Fibroblast of lung (primary cell): ENCODE measurements around the gene ERRFI1. TPM values are rescaled to one million over a fixed set of nuclear protein-coding genes. Genes with fewer than 3 reads are reported as not detected.

Source experiments
- DNase-seq, 2 donors: peaks; one replicate each; pipeline versions ENCODE4 v3.0.0 to v3.0.0-alpha.2; 2010; ENCODE audit warnings: low read depth in 2 of 2
- H2AFZ ChIP-seq: 2 replicates; pipeline ENCODE4 v1.5.1; 2012; ENCODE audit warnings: low read length, control low read depth, inconsistent platforms
- H3K27ac ChIP-seq: 2 replicates; pipeline ENCODE4 v1.5.1; 2011; ENCODE audit warnings: low read length, control low read depth; ENCODE audit not compliant: insufficient read depth
- H3K27me3 ChIP-seq: 2 replicates; pipeline ENCODE4 v1.5.1; 2011; ENCODE audit warnings: mild to moderate bottlenecking, low read length; ENCODE audit not compliant: control insufficient read depth, insufficient read depth
- H3K36me3 ChIP-seq: 2 replicates; pipeline ENCODE4 v1.5.1; 2011; ENCODE audit warnings: low read length; ENCODE audit not compliant: control insufficient read depth, insufficient read depth
- H3K4me1 ChIP-seq: 2 replicates; pipeline ENCODE4 v1.5.1; 2011; ENCODE audit warnings: low read length; ENCODE audit not compliant: control insufficient read depth, insufficient read depth; ENCODE audit errors: extremely low read depth
- H3K4me2 ChIP-seq: 2 replicates; pipeline ENCODE4 v1.5.1; 2011; ENCODE audit warnings: low read length, control low read depth; ENCODE audit not compliant: insufficient read depth; ENCODE audit errors: extremely low read depth
- H3K4me3 ChIP-seq, 4 experiments: fragments of 200-600 bp in 1 of 4; sonication (generic) in 1 of 4; replicated peaks in 1 of 4; 2 replicates each; pipeline ENCODE4 v1.5.1; 2011 to 2016; ENCODE audit warnings: low read length in 4 of 4, low read depth in 3 of 4, mild to moderate bottlenecking in 3 of 4, control low read depth in 2 of 4, inconsistent platforms in 1 of 4, mixed read lengths in 1 of 4; ENCODE audit not compliant: insufficient read depth in 1 of 4; ENCODE audit errors: control extremely low read depth in 1 of 4
- H3K79me2 ChIP-seq: 2 replicates; pipeline ENCODE4 v1.5.1; 2012; ENCODE audit warnings: mild to moderate bottlenecking, low read length, inconsistent platforms; ENCODE audit not compliant: control insufficient read depth, insufficient read depth
- H3K9ac ChIP-seq: 2 replicates; pipeline ENCODE4 v1.5.1; 2011; ENCODE audit warnings: mild to moderate bottlenecking, low read length, control low read depth; ENCODE audit not compliant: insufficient read depth
- H3K9me3 ChIP-seq: 2 replicates; pipeline ENCODE4 v1.5.1; 2012; ENCODE audit warnings: low read depth, low read length; ENCODE audit not compliant: control insufficient read depth, insufficient read depth
- H4K20me1 ChIP-seq: 2 replicates; pipeline ENCODE4 v1.5.1; 2011; ENCODE audit warnings: low read length; ENCODE audit not compliant: control insufficient read depth, insufficient read depth; ENCODE audit errors: extremely low read depth
- EZH2 ChIP-seq: IDR thresholded peaks from 2 replicates; pipeline ENCODE4 v1.5.1; 2012; ENCODE audit warnings: low read length, control low read depth, mild to moderate bottlenecking; ENCODE audit errors: missing control alignments
- polyA plus RNA-seq, 2 donors: library from polyadenylated mRNA; depleted of rRNA in 1 of 2; stranded (reverse) in 1 of 2; unstranded in 1 of 2; fragments of >200 nt; gene quantifications; 2 replicates each; pipeline ENCODE4 v1.2.1, GENCODE V29; 2011 to 2012; ENCODE audit warnings: missing spikeins in 1 of 2
- total RNA-seq: library from RNA; depleted of rRNA; stranded (reverse); fragments of >200 nt; gene quantifications from 2 replicates; pipeline ENCODE4 v1.2.1, GENCODE V29; 2014
- TF ChIP-seq, protein P1 (sequence below), 2 donors: IDR thresholded peaks in 1 of 2; conservative IDR thresholded peaks in 1 of 2; 1 replicate in 1 of 2; 2 replicates in 1 of 2; pipeline ENCODE4 v1.5.1; 2011 to 2012; ENCODE audit warnings: low read length in 2 of 2, control low read depth in 1 of 2, inconsistent platforms in 1 of 2, low read depth in 1 of 2, mild to moderate bottlenecking in 1 of 2

The ERRFI1 gene
- total and polyA plus RNA-seq, 2 donors (not counting 1 experiment from before 2014, with no cell fraction given), result 46.2 to 105 TPM

DNA sequence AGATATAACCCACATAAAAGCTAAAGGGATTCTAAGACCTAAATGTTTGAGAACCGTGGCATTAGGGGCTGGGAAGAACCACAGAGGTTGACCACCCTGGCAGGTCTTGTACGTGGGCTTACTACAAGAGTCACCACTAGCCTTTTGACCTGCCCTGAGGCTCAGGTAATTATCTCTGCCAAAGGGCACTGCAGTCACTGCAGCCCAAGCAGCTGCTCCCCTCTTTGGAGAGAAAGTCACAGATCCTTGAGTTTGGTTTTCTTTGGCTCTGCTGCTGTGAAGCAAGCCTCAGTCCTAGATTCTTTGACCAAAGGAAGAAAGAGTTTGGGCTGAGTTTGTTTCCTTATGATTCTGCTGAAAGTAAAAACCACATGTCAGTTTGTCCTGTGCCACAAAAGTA, 53.0 kb downstream of the ERRFI1 start:
- H3K4me2 ChIP-seq, result no peak overlapping the region
- H3K27ac ChIP-seq, result no peak overlapping the region
- peaks cover 13% of the 10 kb centered on the region for H3K36me3 ChIP-seq
- H3K4me3 ChIP-seq, result no peak overlapping the region
- H2AFZ ChIP-seq, result no peak overlapping the region
- peaks cover 4% of the 10 kb centered on the region for H3K79me2 ChIP-seq
- no peak overlapping the region for H3K9ac ChIP-seq
- no peak for DNase-seq
- H3K27me3 ChIP-seq, result no peaks in the 10 kb centered on the region
- no peak for TF ChIP-seq EZH2
- TF ChIP-seq, protein P1, sequence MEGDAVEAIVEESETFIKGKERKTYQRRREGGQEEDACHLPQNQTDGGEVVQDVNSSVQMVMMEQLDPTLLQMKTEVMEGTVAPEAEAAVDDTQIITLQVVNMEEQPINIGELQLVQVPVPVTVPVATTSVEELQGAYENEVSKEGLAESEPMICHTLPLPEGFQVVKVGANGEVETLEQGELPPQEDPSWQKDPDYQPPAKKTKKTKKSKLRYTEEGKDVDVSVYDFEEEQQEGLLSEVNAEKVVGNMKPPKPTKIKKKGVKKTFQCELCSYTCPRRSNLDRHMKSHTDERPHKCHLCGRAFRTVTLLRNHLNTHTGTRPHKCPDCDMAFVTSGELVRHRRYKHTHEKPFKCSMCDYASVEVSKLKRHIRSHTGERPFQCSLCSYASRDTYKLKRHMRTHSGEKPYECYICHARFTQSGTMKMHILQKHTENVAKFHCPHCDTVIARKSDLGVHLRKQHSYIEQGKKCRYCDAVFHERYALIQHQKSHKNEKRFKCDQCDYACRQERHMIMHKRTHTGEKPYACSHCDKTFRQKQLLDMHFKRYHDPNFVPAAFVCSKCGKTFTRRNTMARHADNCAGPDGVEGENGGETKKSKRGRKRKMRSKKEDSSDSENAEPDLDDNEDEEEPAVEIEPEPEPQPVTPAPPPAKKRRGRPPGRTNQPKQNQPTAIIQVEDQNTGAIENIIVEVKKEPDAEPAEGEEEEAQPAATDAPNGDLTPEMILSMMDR (conservative IDR thresholded peaks at IDR 0.05 in 1 of 2, IDR thresholded peaks at IDR 0.05 in 1 of 2; ENCODE audit: low read depth in 1 of 2, low read length in 2 of 2), result no peak
- no peaks in the 10 kb centered on the region for H3K9me3 ChIP-seq
- H3K4me1 ChIP-seq, result no peaks in the 10 kb centered on the region
- H4K20me1 ChIP-seq, result no peaks in the 10 kb centered on the region

DNA sequence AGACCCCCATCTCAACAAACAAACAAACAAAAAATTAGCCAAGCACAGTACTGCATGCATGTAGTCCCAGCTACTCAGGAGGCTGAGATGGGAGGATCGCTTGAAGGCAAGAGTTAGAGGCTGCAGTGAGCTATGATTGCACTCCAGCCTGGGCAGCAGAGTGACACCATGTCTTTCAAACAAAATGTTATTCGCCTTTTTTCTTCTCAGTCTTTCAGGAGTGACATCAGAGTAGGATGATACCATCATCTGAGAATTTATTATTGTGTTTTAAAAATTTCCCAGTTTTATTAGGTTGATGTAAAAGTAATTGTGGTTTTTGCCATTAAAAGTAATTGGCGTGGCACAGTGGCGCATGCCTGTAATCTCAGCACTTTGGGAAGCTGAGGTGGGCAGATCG, 53.8 kb downstream of the ERRFI1 start:
- H3K36me3 ChIP-seq, result peaks cover 13% of the 10 kb centered on the region
- H3K27ac ChIP-seq, result no peak overlapping the region
- no peak for TF ChIP-seq EZH2
- TF ChIP-seq, protein P1 (conservative IDR thresholded peaks at IDR 0.05 in 1 of 2, IDR thresholded peaks at IDR 0.05 in 1 of 2; ENCODE audit: low read depth in 1 of 2, low read length in 2 of 2), result no peak
- no peaks in the 10 kb centered on the region for H4K20me1 ChIP-seq
- H3K27me3 ChIP-seq, result no peaks in the 10 kb centered on the region
- no peaks in the 10 kb centered on the region for H3K9me3 ChIP-seq
- H3K9ac ChIP-seq, result no peak overlapping the region
- no peak overlapping the region for H2AFZ ChIP-seq
- no peak overlapping the region for H3K4me3 ChIP-seq
- H3K4me2 ChIP-seq, result no peak overlapping the region
- peaks cover 9% of the 10 kb centered on the region for H3K79me2 ChIP-seq
- DNase-seq, result no peak
- H3K4me1 ChIP-seq, result no peaks in the 10 kb centered on the region

DNA sequence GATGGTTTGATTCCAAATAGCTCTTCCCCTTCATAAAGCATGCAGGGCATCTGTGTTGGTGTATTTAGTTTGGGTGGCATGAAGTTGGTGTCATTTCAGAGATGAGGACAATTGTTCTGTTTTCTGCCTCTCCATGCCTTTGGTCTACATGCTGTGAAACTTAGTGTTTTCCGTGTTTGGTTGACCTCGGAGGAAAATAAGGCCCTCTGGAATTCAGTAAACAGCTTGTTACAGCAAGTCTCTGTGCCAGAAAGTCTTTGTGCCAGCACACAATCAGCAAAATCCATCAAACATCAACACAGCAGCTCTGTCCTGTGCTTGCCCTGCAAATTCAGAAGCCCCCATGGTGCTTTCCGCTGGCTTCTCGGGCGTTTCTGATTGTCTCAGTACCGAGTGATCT, 55.1 kb downstream of the ERRFI1 start:
- no peak for TF ChIP-seq EZH2
- TF ChIP-seq, protein P1 (conservative IDR thresholded peaks at IDR 0.05 in 1 of 2, IDR thresholded peaks at IDR 0.05 in 1 of 2; ENCODE audit: low read depth in 1 of 2, low read length in 2 of 2), result no peak
- no peak overlapping the region for H3K4me2 ChIP-seq
- no peak overlapping the region for H3K9ac ChIP-seq
- no peak overlapping the region for H2AFZ ChIP-seq
- no peaks in the 10 kb centered on the region for H3K4me1 ChIP-seq
- H3K36me3 ChIP-seq, result peaks cover 15% of the 10 kb centered on the region
- H3K27me3 ChIP-seq, result no peaks in the 10 kb centered on the region
- H3K4me3 ChIP-seq, result no peak overlapping the region
- H3K9me3 ChIP-seq, result no peaks in the 10 kb centered on the region
- DNase-seq, result no peak
- no peak overlapping the region for H3K27ac ChIP-seq
- no peaks in the 10 kb centered on the region for H4K20me1 ChIP-seq
- peaks cover 16% of the 10 kb centered on the region for H3K79me2 ChIP-seq
